HS-5 (cell line): Measurements from ENCODE around the gene JAM3.
"Not testable (repeated sequence)": the region's sequence is repeated elsewhere in the genome, so short reads cannot be mapped to it uniquely, and the experiment has no call there.

Source experiments
- DNase-seq: peaks from one replicate; pipeline ENCODE4 v3.0.0-alpha.2; 2012; ENCODE audit warnings: low read depth

JAM3 gene

GRCh38 chr11:134181707-134182106, 112.8 kb downstream of the JAM3 start:
- no peak for DNase-seq

- DNase-seq = not testable (repeated sequence)
Measured at GRCh38 chr11:134188092-134188491, 119.2 kb downstream of the JAM3 start.

GRCh38 chr11:134196756-134197155, 127.9 kb downstream of the JAM3 start:
- DNase-seq = no peak

GRCh38 chr11:134199531-134199930, 130.7 kb downstream of the JAM3 start:
- no peak for DNase-seq

- DNase-seq = no peak
Measured at GRCh38 chr11:134200688-134201087, 131.8 kb downstream of the JAM3 start.
